GM06990 (cell line): ENCODE measurements around the gene C1QTNF2.

ENCODE experiments used
- DNase-seq: peaks from one replicate; pipeline ENCODE4 v3.0.0-alpha.2; 2011; ENCODE audit not compliant: insufficient read length; ENCODE audit errors: extremely low read depth
- H3K27me3 ChIP-seq: replicated peaks from 2 replicates; pipeline ENCODE4 v1.6.0; 2011; ENCODE audit warnings: low read length; ENCODE audit not compliant: control insufficient read depth, insufficient read depth
- H3K36me3 ChIP-seq: 2 replicates; pipeline ENCODE4 v1.5.1; 2011; ENCODE audit warnings: low read length; ENCODE audit not compliant: control insufficient read depth, insufficient read depth
- H3K4me3 ChIP-seq: replicated peaks from 2 replicates; pipeline ENCODE4 v1.5.1; 2011; ENCODE audit warnings: low read depth, mild to moderate bottlenecking, control low read depth, low read length
- TF ChIP-seq, protein P1 (sequence below): IDR thresholded peaks from 2 replicates; pipeline ENCODE4 v1.5.1; 2011; ENCODE audit warnings: low read length, control low read depth, mild to moderate bottlenecking, inconsistent platforms; ENCODE audit not compliant: insufficient read depth, poor library complexity, severe bottlenecking

The C1QTNF2 gene

DNA sequence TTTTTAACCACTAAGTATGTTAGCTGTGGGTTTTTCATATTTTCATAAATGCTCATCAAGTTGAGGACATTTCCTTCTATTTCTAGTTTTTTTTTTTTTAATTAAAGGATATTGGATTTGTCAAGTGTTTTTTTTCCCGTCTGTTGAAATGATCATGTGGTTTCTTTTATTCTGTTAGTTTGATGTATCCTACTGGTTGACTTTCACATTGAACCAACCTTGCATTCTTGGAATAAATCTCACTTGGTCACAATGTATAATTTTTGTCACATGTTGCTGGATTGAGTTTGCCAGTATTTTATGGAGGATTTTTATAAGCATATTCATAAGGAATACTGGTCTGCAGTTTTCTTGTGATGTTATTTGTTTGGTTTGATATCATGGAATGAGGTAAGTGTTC is 17.0 kb upstream of the C1QTNF2 start:
- TF ChIP-seq, protein P1, sequence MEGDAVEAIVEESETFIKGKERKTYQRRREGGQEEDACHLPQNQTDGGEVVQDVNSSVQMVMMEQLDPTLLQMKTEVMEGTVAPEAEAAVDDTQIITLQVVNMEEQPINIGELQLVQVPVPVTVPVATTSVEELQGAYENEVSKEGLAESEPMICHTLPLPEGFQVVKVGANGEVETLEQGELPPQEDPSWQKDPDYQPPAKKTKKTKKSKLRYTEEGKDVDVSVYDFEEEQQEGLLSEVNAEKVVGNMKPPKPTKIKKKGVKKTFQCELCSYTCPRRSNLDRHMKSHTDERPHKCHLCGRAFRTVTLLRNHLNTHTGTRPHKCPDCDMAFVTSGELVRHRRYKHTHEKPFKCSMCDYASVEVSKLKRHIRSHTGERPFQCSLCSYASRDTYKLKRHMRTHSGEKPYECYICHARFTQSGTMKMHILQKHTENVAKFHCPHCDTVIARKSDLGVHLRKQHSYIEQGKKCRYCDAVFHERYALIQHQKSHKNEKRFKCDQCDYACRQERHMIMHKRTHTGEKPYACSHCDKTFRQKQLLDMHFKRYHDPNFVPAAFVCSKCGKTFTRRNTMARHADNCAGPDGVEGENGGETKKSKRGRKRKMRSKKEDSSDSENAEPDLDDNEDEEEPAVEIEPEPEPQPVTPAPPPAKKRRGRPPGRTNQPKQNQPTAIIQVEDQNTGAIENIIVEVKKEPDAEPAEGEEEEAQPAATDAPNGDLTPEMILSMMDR: no peak
- no peaks in the 10 kb centered on the region for H3K36me3 ChIP-seq
- no peak overlapping the region for H3K4me3 ChIP-seq
- no peak for DNase-seq
- no peaks in the 10 kb centered on the region for H3K27me3 ChIP-seq

GRCh38 chr5:160385496-160385895 is 15.1 kb upstream of the C1QTNF2 start:
- TF ChIP-seq, protein P1: no peak
- Histone ChIP-seq H3K36me3 (no peaks in the 10 kb centered on the region), H3K4me3 (no peak overlapping the region), H3K27me3 (no peaks in the 10 kb centered on the region)
- DNase-seq: no peak

DNA sequence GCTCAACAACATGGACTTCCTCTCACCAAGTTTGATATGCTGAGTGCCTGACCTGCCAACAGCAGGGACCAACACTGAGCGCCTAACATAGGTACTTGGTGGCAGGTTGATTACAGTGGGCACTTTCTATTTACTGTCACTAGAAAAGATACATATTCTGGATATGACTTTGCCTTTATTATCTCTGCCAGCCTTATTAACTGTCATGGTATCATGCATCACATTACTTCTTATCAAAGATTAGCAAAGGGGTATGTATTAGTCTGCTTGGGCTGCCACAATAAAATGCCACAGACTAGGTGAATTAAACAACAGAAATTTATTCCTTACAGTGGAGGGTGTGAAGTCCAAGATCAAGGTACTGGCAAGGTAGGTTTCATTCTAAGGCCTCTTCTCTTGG is 14.3 kb upstream of the C1QTNF2 start:
- DNase-seq: no peak
- TF ChIP-seq, protein P1: no peak
- Histone ChIP-seq H3K4me3 (no peak overlapping the region), H3K27me3 (no peaks in the 10 kb centered on the region), H3K36me3 (no peaks in the 10 kb centered on the region)

GRCh38 chr5:160382346-160382745 is 11.9 kb upstream of the C1QTNF2 start:
- Histone ChIP-seq H3K4me3 (no peak overlapping the region), H3K27me3 (no peaks in the 10 kb centered on the region), H3K36me3 (no peaks in the 10 kb centered on the region)
- TF ChIP-seq, protein P1: no peak
- no peak for DNase-seq

DNA sequence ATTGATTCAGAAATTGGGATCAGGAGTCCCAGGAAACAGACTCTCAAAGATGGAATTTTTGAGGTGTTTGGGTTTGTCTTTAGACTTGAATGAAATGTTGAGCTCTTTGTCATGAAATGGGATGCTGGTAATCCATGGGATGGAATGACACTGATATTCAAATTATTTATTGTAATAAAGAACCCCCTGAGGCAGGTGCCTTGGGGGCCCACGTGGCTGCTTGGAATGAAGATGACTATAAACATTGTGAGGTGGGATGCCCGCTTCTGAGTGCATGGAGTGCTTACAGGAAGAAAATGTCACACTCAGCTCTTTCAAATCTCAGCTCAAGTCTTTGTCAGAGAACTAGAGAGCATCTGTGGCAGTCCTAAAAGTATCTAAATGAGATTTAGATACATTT is 9.6 kb upstream of the C1QTNF2 start:
- TF ChIP-seq, protein P1: no peak
- no peaks in the 10 kb centered on the region for H3K27me3 ChIP-seq
- H3K4me3 ChIP-seq: no peak overlapping the region
- no peaks in the 10 kb centered on the region for H3K36me3 ChIP-seq
- no peak for DNase-seq

DNA sequence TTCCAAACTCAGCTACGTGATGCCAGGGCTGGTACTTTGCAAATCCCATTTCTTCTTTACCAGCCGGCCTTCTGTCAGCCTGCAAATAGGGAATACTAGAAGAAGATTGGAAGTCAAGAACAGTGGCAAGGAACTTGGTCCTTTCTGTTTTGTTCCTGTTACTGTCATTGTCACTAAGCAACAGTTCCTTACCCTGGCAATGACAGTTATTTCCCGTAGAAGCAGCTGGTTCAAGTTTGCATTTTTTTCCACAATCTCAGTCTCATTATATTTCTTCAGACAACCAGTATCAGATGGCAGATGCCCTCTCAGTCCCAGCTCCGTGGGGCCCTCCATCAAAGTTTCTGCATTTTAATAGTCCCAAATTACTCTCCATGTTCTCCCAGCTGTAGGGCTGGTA is 9.1 kb upstream of the C1QTNF2 start:
- H3K4me3 ChIP-seq: no peak overlapping the region
- H3K27me3 ChIP-seq: no peaks in the 10 kb centered on the region
- H3K36me3 ChIP-seq: no peaks in the 10 kb centered on the region
- TF ChIP-seq, protein P1: no peak
- DNase-seq: no peak
